HG02884 (cell line): Measurements from ENCODE around the gene ANKRD42.
"Not testable (repeated sequence)": the region's sequence is repeated elsewhere in the genome, so short reads cannot be mapped to it uniquely, and the experiment has no call there.

Experiments used
- ATAC-seq: cut with Tn5 transposase; IDR thresholded peaks from one replicate; pipeline ENCODE4 v1.9.1; 2021; ENCODE audit warnings: mild to moderate bottlenecking, moderate library complexity; ENCODE audit not compliant: unreplicated experiment

The ANKRD42 gene

DNA sequence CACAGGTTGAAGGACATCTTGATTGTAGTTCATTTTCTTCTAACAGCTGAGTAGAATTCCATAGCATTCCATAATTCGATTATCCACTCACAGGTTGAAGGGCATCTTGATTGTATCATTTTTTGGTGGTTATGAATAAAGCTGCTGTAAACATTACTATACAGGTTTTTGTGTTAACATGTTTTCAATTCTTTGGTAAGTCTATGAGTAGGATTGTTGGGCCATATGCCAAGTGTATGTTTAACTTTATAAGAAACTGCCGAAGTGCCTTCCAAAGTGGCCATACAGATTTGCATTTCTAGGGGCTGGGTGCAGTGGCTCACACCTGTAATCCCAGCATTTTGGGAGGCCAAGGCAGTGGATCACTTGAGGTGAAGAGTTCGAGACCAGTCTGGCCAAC is 44.6 kb downstream of the ANKRD42 start:
- ATAC-seq, result no peak

DNA sequence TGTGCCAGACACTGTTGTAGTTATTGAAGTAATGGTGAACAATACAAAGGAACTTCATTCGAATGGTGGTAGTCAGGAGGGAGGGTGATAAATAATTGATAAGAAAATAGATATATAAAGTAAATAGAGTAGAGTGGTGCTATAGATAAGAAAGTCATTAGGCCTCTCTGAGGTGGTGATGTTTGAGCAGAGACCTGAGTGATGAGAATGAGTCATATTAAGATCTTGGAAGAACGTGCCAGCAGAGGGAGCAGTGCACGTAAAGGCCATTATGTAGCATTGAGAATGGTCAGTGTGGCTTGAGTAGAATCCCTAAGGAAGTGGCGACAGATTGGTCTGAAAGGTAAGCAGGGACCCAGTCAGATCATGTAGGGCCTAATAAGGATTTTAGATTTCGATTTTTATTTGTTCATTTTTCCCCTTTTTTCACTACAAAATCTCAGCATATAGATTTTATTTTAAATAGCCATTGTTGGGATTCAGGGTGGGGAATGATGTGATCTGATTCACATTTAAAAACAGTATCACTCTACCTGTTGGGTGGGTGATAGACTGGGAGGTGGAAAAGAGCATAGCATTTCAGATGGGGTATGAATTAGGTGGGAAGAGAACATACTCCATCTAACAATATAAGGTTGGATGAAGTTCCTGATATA is 47.9 kb downstream of the ANKRD42 start:
- ATAC-seq, result peak; percentile 85

DNA sequence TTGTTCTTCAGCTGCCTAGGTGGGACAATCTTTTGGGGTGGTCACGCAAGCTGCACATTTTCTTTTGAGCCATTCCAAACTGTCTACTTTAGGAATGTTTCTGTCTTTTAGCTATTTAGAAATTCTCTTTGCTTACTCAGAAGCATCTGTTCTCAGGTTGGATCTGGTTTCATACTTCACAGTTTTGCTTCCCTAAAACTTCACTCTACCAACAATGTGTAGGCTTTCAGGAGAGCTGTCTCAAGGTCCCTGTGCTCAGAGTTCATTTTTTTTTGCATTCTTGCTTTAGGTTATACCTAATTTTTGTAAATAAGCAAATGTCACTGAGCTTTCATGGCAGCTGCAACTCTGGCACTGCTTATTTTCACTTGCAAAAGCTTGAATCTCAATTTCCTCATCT is 55.9 kb downstream of the ANKRD42 start:
- ATAC-seq, result no peak

DNA sequence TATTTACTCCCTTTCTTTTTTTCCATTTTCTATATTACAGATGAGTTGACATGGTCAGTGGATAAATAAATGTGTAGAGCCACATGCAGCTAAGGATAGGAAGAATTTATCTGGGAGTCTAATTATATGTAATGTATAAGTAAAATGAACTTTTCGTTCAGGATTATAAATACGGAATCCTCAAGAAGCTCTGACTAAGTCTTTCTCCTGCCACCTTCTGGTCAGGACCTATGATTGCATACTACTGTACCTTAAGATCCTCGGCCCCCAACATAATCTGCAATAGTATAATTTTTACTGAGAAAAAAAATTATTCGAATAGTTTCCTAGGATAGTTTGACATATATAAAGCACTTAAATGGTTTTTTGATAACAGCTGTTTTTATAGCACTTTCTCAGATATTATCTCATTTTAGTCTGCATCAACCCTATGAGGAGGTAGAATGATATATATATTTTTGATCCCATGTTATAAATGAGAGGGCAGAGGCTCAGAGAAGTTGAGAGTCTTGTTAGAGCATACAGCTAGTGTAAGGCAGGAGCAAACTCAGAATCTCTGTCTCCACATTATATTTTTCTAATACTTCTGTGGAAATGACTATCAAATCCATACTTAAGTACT is 56.6 kb downstream of the ANKRD42 start:
- ATAC-seq, result peak; percentile 67

DNA sequence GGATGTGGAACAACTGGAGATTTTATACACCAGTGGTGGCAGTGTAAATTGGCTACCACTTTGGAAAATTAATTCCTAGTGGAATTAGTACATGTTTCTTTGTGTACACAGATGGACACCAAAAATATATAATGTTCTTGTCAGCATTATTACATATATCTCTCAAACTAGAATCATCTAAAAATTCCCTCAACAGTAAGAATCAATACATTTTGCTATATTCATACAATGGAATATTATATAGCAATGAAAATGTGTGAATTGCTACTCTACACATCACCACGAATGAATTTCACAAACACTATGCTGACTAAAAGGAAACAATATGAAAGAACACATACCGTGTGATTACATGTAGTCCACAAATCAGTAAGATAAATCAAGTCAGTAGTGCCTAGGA is 58.8 kb downstream of the ANKRD42 start:
- no peak for ATAC-seq

DNA sequence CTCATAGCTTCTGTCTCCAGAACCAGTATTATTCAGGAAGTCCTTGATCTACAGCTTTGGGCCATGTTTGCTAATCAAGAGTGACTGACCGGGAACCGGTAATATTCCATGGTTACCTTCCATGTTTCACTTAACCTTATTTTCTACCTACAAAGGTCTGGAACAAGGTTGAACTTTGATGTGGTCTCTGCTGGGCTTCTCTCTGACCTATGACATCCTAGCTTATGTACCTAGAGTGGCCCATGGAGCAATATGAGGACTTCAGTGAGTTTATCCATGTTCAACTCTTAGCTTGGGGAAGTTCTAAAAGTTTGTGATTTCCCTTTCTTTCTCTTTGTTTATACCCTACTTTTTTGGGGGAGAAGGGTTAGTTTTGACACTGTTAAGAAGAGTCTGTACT is 59.4 kb downstream of the ANKRD42 start:
- ATAC-seq, result no peak

DNA sequence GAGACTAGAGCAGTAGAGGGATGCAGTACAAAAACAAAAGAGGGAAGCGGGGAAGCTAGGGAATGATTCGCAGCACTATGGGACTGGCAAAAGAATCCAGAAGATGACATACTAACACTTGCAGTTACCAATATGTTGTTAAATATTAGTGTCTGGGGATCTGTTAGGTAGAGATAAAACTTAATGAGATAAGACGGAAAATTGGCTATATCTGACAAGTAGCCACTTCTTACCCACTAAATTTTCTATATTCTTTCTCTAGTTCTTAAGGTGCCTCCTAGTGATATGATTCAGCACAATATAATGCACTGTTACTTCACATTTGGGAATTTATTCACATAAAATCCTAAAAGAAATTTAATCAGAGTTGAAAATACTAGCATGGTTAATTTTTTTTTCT is 61.9 kb downstream of the ANKRD42 start:
- ATAC-seq, result no peak

DNA sequence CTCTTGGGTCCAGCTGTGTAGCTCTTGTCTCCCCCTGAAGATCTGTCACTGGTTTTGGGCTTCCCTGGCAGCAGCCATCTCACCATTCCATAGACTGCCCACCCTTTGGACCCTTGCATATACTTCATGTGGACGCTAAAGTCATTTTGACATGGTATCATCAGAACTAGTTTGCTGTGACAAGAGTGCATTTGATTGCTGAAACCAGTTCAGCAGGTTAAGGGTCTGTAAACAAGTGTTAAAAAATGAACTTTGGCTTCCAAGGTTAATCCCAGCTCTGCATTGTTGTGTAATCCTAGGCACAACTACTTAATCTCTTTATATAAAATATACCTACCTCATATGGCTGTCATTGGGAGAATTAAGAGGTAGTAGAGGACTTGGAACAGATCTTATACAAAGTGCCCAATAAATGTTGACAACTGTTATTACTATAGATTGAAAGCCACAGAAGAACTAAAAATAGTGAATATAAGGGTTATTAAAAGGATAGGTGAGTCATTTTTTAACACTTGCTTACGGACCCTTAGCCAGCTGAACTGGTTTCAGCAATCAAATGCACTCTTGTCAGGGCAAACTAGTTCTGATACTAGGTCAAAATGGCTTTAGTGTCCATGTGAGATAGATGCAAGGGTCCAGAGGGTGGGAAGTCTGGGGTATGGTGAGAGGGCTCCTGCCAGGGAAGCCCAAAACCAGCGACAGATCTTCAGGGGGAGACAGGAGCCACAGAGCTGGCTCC is 63.3 kb downstream of the ANKRD42 start:
- no peak for ATAC-seq

DNA sequence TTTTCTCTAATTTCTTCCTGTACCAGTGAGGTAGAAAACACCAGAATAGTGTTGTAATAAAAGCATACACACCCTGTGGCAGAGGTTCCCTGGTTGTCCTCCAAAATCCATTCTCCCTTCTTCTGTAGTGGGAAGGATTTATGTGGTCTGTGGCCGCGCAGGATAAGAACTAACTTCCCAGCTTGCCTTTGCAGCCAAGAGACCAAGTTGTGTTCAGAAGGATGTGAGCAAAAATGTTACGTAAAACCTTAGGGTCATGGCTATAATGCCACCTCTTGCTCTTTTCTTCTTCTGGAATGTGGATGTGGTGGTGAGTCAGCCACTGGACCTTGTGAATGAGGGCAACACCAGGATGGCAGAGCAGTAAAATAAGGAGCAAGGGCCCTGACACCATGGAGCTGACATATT is 64.3 kb downstream of the ANKRD42 start:
- ATAC-seq, result no peak

DNA sequence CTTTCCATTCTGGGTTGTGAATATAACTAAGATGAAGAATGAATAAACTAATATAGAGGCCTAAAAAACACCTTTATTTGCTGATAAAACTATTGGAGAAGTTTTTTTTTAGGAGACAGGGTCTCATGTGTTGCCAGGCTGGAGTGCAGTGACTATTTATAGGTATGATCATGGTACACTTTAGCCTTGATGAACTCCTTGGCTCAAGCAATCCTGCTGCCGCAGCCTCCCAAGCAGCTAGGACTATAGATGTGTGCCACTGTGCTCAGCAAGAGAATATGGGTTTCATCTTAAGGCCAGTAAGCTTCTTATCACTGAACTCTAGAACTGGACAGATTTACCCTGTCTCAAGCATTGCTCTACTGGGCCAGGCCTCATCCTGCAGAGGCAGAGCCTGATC is 66.0 kb downstream of the ANKRD42 start:
- ATAC-seq, result no peak

DNA sequence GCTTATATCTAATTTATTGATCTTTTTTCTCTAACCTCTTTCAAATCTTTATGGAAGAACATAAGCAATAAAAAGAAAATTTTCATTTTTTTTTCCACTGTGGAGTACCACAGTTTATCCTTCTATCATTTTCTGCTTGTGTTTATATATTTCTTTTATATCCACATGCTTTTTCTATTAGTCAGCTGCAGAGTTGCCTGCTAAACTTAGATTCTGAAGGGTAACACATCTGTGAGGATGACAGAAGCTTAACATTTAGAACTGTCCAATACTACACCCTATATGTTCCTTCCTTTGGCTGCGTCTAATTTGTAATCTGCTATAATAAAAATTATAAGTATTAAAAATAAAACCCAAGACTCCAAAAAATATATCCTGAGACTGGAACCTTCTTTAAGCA is 71.8 kb downstream of the ANKRD42 start:
- ATAC-seq, result no peak

DNA sequence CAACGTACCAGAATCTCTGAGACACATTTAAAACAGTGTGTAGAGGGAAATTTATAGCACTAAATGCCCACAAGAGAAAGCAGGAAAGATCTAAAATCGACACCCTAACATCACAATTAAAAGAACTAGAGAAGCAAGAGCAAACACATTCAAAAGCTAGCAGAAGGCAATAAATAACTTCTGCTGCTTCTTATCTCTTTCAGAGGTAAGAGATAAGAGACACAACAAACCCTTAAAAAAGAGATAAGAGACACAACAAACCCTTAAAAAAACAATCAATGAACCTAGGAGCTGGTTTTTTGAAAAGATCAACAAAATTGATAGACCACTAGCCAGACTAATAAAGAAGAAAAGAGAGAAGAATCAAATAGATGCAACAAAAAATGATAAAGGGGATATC is 75.6 kb downstream of the ANKRD42 start:
- not testable (repeated sequence) for ATAC-seq

DNA sequence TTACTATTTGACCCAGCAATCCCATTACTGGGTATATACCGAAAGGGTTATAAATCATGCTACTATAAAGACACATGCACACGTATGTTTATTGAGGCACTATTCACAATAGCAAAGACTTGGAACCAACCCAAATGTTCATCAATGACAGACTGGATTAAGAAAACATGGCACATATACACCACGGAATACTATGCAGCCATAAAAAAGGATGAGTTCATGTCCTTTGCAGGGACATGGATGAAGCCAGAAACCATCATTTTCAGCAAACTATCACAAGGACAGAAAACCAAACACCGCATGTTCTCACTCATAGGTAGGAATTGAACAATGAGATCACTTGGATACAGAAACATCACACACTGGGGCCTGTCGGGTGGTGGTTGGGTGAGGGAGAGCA is 78.2 kb downstream of the ANKRD42 start:
- ATAC-seq, result not testable (repeated sequence)

DNA sequence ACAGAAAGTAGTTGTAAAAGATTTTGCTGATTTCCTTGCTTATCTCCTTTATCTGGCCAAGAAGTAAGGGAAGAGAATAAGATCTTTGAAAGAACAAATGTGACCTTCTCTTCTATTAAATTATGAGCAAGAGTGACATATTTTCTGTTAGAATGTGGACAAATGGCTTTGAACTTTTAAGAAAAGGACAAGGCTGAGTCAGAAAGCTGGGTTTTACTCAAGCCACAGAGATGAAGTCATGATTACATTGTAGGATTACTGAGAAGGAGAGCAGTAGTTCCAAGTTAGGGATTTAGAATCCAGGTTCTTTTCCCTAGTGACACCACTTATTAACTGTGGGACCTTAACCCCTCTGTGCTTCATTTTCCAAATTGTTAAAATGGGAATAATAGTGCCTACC is 79.1 kb downstream of the ANKRD42 start:
- ATAC-seq, result no peak

DNA sequence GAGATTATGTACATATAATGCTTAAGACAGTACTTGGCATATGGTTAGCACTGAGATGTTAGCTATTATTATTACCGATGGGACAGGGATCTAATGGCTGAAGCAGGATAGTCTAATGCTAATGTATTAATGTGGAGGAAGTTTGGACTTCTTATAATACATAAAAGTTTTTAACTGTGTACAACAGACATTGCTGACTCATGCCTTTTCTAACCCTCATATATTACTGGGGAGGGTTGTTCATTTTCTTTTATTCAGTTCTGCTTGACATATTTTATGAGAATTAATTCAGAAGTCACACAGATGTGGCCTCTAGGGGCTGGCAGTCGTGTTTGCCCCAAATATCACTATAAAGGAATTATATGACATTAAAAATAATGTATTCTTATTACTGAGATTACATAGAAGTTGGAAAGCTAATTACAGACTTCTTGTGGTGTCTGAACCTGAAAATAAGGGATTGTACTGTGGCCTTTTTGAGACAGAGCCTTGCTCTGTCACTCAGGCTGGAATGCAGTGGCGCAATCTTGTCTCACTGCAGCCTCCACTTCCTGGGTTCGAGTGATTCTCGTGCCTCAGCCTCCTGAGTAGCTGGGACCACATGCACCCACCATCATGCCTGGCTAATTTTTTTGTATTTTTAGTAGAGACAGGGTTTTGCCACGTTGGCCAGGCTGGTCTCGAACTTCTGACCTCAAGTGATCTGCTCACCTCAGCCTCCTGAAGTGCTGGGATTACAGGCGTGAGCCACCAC is 82.6 kb downstream of the ANKRD42 start:
- ATAC-seq, result no peak

DNA sequence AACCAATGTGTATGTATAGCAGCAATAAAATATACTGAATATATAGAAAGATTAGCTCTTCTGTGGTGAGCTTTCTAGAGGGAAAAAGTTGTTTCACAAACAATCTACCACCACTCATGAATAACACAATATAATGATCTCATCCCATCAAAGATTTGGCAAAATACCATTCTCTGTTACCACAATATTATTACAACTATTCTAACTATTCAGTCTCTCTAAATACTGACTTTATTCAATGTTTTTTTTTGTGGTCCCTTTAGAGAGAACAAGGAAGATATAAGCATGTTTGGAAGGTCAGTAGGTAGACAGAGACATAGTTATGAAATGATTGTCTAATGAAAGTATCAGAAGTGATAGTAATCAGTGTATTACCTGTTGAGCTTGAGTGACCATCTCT is 84.8 kb downstream of the ANKRD42 start:
- ATAC-seq, result no peak

DNA sequence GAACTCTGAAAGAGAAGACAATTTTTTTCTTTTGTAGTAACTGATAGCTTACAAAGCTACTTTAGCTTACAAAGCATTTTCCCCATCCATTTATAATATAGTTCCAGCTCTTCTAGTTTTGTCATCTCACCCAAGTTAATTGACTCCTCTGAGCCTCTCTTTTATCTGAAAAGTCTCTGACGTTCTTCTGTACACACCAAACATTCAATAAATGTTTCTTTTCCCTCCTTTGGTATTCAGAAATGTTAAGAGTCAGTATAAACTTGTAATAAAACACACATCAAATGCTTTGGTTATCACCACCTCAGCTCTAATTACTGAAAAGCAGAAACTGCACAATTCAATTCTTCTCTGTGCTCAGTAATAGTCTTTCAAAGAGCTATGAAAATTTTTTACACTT is 86.7 kb downstream of the ANKRD42 start:
- no peak for ATAC-seq

DNA sequence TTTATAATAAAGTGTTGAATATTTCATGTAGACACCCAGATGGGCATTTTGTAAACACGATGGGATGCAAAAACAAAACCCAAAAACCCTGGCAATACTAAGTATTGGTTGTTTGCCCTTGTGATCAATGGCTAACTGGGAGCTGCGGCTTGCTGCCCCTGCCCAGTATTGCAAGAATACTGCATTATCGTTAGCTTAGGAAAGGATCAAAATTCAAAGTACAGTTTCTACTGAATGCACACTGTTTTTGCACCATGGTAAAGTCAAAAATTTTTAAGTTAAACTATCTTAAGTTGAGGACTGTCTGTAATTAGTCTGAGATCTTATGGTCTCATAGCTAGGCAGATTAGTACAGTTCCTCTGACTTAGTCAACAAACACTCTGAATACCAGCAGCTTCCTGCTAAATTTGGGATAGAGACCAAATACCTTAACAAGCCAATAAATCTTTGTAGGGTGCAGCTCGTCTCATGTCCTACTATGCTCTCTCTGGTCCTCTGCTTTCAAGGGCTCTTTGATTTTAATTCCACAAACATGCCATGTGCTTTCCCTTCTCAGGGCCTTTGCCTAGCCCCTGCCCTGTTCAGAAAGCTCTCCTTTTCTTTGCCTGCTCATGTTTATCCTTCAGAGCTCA is 88.7 kb downstream of the ANKRD42 start:
- no peak for ATAC-seq

DNA sequence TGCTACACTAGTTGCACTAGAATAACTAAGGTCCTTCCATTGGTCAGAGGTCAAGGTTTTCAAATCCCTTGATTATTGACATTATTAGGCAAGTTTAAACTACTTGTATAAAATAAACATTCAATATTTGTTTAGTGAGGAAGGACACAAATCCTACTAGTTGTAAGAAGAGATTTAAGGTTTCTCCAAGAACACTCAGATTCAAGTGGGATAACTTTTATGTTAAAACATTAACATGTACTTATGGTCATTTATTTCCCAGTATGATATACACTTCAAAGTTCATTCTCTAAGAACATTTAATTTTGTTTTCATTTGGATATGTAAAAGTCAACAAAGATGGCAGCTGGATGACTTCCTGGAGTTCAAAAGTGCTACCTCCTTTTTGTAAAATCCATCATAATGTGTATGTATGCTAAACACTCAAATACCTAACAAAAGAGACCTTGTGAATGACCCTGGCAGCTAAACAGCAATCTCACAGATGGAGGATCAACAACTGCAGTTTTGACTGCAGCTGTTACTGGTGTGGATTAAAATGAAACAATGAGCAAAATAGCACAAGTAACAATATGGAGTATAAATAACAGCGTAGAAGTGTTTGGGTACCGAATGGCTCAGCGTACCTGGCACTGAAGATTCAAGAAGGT is 91.1 kb downstream of the ANKRD42 start:
- no peak for ATAC-seq

DNA sequence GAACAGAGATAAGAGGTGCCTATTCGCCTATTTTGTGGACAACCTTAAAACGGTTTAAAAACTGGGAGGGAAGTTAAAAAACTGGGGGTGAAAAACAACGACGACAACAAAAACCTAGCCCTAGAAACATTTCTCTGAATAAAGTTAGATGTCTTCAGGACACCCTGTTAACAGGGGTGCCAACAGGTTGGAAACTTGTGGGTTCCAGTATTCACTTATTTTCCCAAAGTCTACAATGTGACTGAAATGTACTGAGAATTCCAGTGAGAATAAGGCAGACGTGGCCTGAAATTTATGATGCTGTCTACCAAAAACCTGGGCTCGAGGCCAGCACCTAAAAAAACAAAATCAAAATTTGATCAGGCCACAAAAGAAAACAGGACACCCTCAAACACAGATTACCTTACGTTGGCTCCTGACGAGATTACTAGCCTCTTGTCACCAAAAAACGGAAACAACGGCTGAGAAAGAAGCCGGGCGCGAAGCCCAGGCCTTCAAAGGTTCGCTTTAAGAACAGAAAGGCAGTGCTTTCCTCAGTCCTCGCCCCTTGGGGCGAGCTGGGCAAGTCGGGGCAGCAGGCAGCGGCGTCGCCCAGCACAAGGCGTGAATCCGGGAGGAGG is 91.7 kb downstream of the ANKRD42 start:
- ATAC-seq, result peak; percentile 36
